DND-41 (cell line): ENCODE data around the gene CFAP92.

ENCODE experiments used
- ATAC-seq: fragments of 200-7000 bp; cut with Tn5 transposase; 3 replicates; pipeline ENCODE4 v1.9.1; 2021; ENCODE audit warnings: low read depth; ENCODE audit not compliant: insufficient read depth
- DNase-seq: peaks from one replicate; pipeline ENCODE4 v3.0.0-alpha.2; 2020
- H2AFZ ChIP-seq: 2 replicates; pipeline ENCODE4 v1.6.0; 2012; ENCODE audit warnings: low read depth, low read length
- H3K27ac ChIP-seq: 2 replicates; pipeline ENCODE4 v1.5.1; 2012; ENCODE audit warnings: low read length, inconsistent platforms
- H3K27me3 ChIP-seq: fragments of 200-600 bp; sonication (generic); 2 replicates; pipeline ENCODE4 v1.6.0; 2012; ENCODE audit warnings: low read length, mild to moderate bottlenecking, inconsistent platforms; ENCODE audit not compliant: insufficient read depth, poor library complexity
- H3K36me3 ChIP-seq: 2 replicates; pipeline ENCODE4 v1.5.1; 2012; ENCODE audit warnings: low read length, inconsistent platforms; ENCODE audit not compliant: insufficient read depth
- H3K4me1 ChIP-seq: 2 replicates; pipeline ENCODE4 v1.5.1; 2012; ENCODE audit warnings: mild to moderate bottlenecking, low read length; ENCODE audit not compliant: insufficient read depth
- H3K4me2 ChIP-seq: 2 replicates; pipeline ENCODE4 v1.6.0; 2012; ENCODE audit warnings: mild to moderate bottlenecking, moderate library complexity, low read length, inconsistent platforms; ENCODE audit not compliant: insufficient read depth
- H3K4me3 ChIP-seq, 2 experiments: fragments of 200-600 bp in 1 of 2; shearing (Covaris generic) in 1 of 2; 2 replicates each; pipeline ENCODE4 v1.5.1; 2012 to 2016; ENCODE audit warnings: inconsistent platforms in 2 of 2, low read length in 2 of 2, mild to moderate bottlenecking in 2 of 2, low read depth in 1 of 2, moderate library complexity in 1 of 2
- H3K79me2 ChIP-seq: 2 replicates; pipeline ENCODE4 v1.6.0; 2012; ENCODE audit warnings: low read length, inconsistent platforms; ENCODE audit not compliant: insufficient read depth
- H3K9ac ChIP-seq: 2 replicates; pipeline ENCODE4 v1.6.0; 2012; ENCODE audit warnings: low read depth, mild to moderate bottlenecking, inconsistent platforms, low read length, moderate library complexity
- H3K9me3 ChIP-seq: 2 replicates; pipeline ENCODE4 v1.5.1; 2012; ENCODE audit warnings: low read length, moderate library complexity, mild to moderate bottlenecking, inconsistent platforms; ENCODE audit not compliant: insufficient read depth, severe bottlenecking
- H4K20me1 ChIP-seq: 2 replicates; pipeline ENCODE4 v1.6.0; 2012; ENCODE audit warnings: low read length; ENCODE audit not compliant: insufficient read depth
- CTCF ChIP-seq: IDR thresholded peaks from 2 replicates; pipeline ENCODE4 v1.5.1; 2012; ENCODE audit warnings: borderline replicate concordance, low read length, moderate library complexity, mild to moderate bottlenecking; ENCODE audit not compliant: poor library complexity, severe bottlenecking; ENCODE audit errors: extremely low read depth
- EZH2 ChIP-seq: IDR thresholded peaks from 3 replicates; pipeline ENCODE4 v1.6.1; 2012; ENCODE audit warnings: borderline replicate concordance, low read depth, mild to moderate bottlenecking, moderate library complexity, low read length, inconsistent platforms; ENCODE audit not compliant: severe bottlenecking

Gene CFAP92

GRCh38 chr3:129010310-129010956 is 16.6 kb upstream of the CFAP92 start:
- Histone ChIP-seq H3K9ac (no peak overlapping the region), H3K36me3 (no peaks in the 10 kb centered on the region), H3K4me1 (peaks cover 9% of the 10 kb centered on the region), H3K27ac (no peak overlapping the region), H3K4me2 (no peak overlapping the region), H3K4me3 (no peak overlapping the region), H2AFZ (no peak overlapping the region), H3K27me3 (no peaks in the 10 kb centered on the region), H3K9me3 (no peaks in the 10 kb centered on the region), H4K20me1 (no peaks in the 10 kb centered on the region), H3K79me2 (no peaks in the 10 kb centered on the region)
- TF ChIP-seq CTCF (no peak), EZH2 (no peak)
- DNase-seq, result no peak
- no peak for ATAC-seq

GRCh38 chr3:129009266-129009665 is 15.4 kb upstream of the CFAP92 start:
- H3K4me1 ChIP-seq, result peaks cover 8% of the 10 kb centered on the region
- DNase-seq (no peak), ATAC-seq (no peak)
- H3K4me3 ChIP-seq, result no peak overlapping the region
- no peaks in the 10 kb centered on the region for H3K27me3 ChIP-seq
- no peak overlapping the region for H2AFZ ChIP-seq
- H3K79me2 ChIP-seq, result no peaks in the 10 kb centered on the region
- H4K20me1 ChIP-seq, result no peaks in the 10 kb centered on the region
- H3K36me3 ChIP-seq, result no peaks in the 10 kb centered on the region
- TF ChIP-seq EZH2, result no peak
- TF ChIP-seq CTCF, result no peak
- no peaks in the 10 kb centered on the region for H3K9me3 ChIP-seq
- no peak overlapping the region for H3K9ac ChIP-seq
- no peak overlapping the region for H3K4me2 ChIP-seq
- H3K27ac ChIP-seq, result no peak overlapping the region

DNA sequence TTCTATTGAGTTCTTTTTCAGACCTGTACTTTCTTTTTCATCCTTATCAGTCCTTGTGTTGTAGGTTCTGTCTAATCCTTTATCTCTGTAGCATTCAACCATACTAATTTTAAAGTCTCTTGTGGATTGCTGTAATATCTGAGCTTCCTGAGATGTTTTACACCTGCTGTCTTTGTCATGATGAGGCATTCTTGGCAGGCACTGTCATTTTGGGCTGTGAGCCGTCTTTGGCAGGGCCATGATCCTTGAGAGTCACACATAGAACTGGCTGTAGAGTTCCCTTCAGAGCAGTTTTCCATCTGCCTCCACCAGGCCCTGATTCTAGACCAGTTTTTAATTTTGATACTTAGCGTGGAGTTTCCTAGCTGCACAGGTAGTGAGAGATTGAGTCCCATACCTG is 13.9 kb upstream of the CFAP92 start:
- no peak overlapping the region for H3K4me2 ChIP-seq
- H3K4me1 ChIP-seq, result peaks cover 8% of the 10 kb centered on the region

More for the DNA sequence above, 13.9 kb upstream of the CFAP92 start:
- H3K27me3 ChIP-seq, result no peaks in the 10 kb centered on the region
- H3K9ac ChIP-seq, result no peak overlapping the region
- H4K20me1 ChIP-seq, result no peaks in the 10 kb centered on the region
- no peaks in the 10 kb centered on the region for H3K9me3 ChIP-seq
- no peak overlapping the region for H3K4me3 ChIP-seq
- no peak for ATAC-seq
- DNase-seq, result no peak
- no peak overlapping the region for H3K27ac ChIP-seq
- TF ChIP-seq CTCF (no peak), EZH2 (no peak)
- H3K79me2 ChIP-seq, result no peaks in the 10 kb centered on the region
- no peak overlapping the region for H2AFZ ChIP-seq
- no peaks in the 10 kb centered on the region for H3K36me3 ChIP-seq
